ENCODE results near the gene RBAK.
"Not testable (repeated sequence)": the region's sequence is repeated elsewhere in the genome, so short reads cannot be mapped to it uniquely, and the experiment has no call there.

Gene RBAK

GRCh38 chr7:5005066-5005465 is 40.6 kb upstream of the RBAK start:
- no peak for TF ChIP-seq CTCF (IDR thresholded peaks at IDR 0.05)
- TF ChIP-seq ZFX (IDR thresholded peaks at IDR 0.05; ENCODE audit: borderline replicate concordance): no peak
- H3K27ac ChIP-seq: no peak overlapping the region

- TF ChIP-seq CTCF (IDR thresholded peaks at IDR 0.05) (no peak), ZFX (IDR thresholded peaks at IDR 0.05; ENCODE audit: borderline replicate concordance) (no peak)
- H3K27ac ChIP-seq: no peak overlapping the region
Observed at GRCh38 chr7:5012985-5013384, 32.7 kb upstream of the RBAK start.

GRCh38 chr7:5015936-5016335 is 29.7 kb upstream of the RBAK start:
- not testable (repeated sequence) for H3K27ac ChIP-seq

GRCh38 chr7:5017626-5018025 is 28.0 kb upstream of the RBAK start:
- not testable (repeated sequence) for H3K27ac ChIP-seq

- no peak overlapping the region for H3K27ac ChIP-seq
- TF ChIP-seq CTCF (IDR thresholded peaks at IDR 0.05) (no peak), ZFX (IDR thresholded peaks at IDR 0.05; ENCODE audit: borderline replicate concordance) (no peak)
Observed at GRCh38 chr7:5020098-5020497, 25.6 kb upstream of the RBAK start.

GRCh38 chr7:5020976-5021550 is 24.6 kb upstream of the RBAK start:
- H3K27ac ChIP-seq: not testable (repeated sequence)

GRCh38 chr7:5023626-5024025 is 22.0 kb upstream of the RBAK start:
- H3K27ac ChIP-seq: not testable (repeated sequence)

GRCh38 chr7:5027796-5028410 is 17.8 kb upstream of the RBAK start:
- not testable (repeated sequence) for H3K27ac ChIP-seq

- H3K27ac ChIP-seq: not testable (repeated sequence)
Observed at GRCh38 chr7:5033186-5033585, 12.5 kb upstream of the RBAK start.

- no peak for TF ChIP-seq ZFX (IDR thresholded peaks at IDR 0.05; ENCODE audit: borderline replicate concordance)
- TF ChIP-seq CTCF (IDR thresholded peaks at IDR 0.05): no peak
- H3K27ac ChIP-seq: no peak overlapping the region
Observed at GRCh38 chr7:5035276-5035675, 10.4 kb upstream of the RBAK start.

GRCh38 chr7:5036446-5036845 is 9.2 kb upstream of the RBAK start:
- no peak overlapping the region for H3K27ac ChIP-seq
- TF ChIP-seq ZFX (IDR thresholded peaks at IDR 0.05; ENCODE audit: borderline replicate concordance) (no peak), CTCF (IDR thresholded peaks at IDR 0.05) (no peak)
